ENCODE results near the gene NIPBL.
"Not testable (repeated sequence)": the region's sequence is repeated elsewhere in the genome, so short reads cannot be mapped to it uniquely, and the experiment has no call there.

NIPBL gene

DNA sequence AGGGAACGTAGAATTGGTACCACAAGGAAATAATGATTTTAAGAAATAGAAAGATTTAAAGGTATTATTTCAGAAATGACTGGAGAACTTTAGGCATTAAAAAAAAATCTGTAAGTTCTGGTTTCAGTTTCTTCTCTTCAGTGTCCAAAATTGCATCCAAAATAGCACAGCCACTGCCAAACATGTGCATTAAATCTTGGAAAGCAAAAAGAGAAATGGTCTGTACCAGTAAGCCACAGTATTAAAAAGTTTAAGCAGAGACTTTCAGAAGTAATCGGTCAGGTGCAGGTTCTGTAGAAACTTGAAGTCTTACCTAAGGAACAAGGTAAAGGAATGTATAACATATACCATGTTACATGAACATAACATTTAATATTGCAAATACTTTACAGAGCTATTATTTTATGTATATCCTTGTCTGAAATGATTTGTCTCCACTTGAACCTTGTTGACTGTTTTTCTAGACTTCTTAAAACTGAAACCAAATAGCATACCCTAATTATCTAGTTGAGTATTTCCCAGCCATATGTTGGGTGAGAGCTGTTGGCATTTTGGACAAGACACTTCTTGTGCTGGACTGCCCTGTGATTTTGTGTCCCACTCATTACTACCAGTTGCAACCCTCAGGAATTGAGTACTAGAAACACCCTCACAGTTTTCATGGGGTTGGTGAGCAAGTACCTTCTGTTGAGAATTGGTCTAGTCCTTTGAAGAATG, 32.1 kb downstream of the NIPBL start:
- peak; percentile 62 for DNase-seq

DNA sequence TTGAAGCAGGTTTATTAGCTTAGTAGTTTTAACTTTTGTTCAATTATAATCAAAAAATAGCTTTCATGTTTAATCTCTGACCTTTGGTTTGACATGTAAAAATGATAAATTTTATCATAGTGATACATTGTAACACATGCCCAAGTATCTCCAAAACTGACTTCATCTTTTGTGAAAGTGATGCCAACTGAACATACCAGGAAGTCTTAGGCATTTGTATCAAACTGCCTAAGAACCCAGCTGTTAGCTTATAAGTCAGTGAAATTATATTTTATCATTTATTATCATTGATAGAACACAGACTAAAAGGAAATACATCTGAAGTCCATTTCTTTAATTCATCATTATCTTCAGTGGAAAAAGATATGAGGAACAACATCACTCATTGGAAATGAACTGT, 39.1 kb downstream of the NIPBL start:
- DNase-seq: no peak

DNA sequence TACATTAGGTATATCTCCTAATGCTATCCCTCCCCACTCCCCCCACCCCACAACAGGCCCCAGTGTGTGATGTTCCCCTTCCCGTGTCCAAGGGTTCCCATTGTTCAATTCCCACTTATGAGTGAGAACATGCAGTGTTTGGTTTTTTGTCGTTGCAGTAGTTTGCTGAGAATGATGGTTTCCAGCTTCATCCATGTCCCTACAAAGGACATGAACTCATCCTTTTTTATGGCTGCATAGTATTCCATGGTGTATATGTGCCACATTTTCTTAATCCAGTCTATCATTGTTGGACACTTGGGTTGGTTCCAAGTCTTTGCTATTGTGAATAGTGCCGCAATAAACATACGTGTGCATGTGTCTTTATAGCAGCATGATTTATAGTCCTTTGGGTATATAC, 40.0 kb downstream of the NIPBL start:
- not testable (repeated sequence) for DNase-seq

DNA sequence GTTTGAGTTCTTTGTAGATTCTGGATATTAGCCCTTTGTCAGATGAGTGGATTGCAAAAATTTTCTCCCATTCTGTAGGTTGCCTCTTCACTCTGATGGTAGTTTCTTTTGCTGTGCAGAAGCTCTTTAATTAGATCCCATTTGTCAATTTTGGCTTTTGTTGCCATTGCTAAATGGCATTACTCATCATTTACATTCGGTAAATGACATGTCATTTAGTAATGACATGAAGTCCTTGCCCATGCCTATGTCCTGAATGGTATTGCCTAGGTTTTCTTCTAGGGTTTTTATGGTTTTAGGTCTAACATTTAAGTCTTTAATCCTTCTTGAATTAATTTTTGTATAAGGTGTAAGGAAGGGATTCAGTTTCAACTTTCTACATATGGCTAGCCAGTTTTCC, 40.8 kb downstream of the NIPBL start:
- DNase-seq: not testable (repeated sequence)

DNA sequence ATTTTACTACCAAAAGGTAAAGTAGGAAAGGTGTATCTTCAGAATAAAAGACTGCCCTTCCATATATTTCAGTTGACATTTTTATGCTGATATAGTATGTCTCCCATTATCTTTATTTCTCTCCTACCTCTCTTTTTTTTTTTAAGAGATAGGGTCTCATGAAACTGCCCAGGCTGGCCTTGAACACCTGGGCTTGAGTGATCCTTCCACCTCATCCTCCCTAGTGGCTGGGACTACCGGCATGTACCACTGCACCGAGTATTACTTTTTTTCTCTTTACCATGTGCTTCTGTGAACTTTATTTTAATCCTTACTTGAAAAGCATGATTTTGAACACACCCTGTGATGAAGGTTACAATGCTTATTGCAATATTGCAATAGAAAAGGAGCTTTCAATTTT, 42.7 kb downstream of the NIPBL start:
- DNase-seq: no peak

DNA sequence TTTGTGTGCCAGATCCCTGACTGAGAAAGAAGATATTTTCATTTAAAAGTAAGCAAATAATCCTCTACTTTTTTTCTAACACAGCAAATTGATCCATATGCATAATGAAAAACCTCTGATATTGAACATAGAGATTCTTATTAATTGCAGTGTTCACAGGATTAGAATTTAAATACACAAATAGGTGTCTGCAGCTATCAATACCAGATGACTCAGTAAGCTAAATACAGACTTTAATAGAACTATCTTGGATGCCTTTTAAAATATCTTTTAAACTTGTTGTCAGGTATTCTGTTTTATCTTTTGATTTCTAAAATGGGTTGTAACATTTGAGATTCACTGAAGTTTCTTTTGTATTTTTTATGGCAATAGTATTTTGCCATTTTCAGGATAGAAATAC, 43.1 kb downstream of the NIPBL start:
- no peak for DNase-seq

GRCh38 chr5:36928947-36929346, 52.4 kb downstream of the NIPBL start:
- DNase-seq: no peak

- DNase-seq: no peak
Observed at GRCh38 chr5:36929438-36929837, 52.9 kb downstream of the NIPBL start.

GRCh38 chr5:36932056-36932455, 55.5 kb downstream of the NIPBL start:
- DNase-seq: no peak

GRCh38 chr5:36932699-36933098, 56.1 kb downstream of the NIPBL start:
- DNase-seq: no peak

DNA sequence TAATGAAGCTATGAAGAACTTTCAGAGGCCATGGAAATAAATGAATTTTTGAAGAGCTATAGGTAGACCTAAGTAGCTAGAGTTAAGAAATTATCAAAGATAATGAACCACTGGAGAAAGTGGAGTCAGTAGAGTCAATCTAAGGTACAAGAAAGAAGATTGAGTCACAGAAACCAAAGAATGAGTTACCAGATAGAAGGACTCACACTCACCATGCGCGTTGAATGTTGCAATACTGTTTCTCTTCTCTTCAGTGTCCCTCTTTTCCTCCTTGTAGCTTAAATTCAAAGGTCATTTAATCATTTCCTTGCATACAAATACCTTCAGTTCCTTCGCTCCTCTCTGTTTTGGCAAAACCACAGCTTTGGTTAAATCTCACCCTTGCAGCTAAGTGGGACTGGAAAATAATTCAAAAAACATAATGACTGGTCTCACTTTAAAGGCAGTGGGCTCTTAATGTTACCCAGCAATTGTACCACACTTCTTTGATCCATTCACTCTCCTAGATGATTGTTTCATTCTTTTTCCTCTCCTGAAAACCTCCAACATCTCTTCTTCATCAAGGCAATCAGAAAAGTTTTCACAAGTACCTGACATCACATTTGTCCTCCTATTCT, 58.3 kb downstream of the NIPBL start:
- no peak for DNase-seq

DNA sequence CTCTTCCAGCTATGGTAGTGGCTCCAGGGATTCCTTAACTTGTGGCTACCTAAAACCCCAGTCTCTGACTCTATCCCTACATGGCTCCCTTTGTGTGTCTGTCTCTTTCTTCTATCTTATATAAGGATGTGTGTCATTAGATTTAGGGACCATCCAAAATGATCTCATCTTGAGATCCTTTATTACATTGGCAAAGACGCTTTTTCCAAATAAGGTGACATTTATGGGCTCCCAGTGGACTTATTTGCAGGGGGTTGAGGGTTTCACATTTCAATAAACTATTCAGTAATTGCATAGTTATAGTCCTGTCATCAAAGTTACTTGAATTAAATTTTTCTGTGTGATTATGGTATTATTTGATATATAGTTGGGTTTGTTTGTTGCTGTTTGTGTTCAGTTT, 59.2 kb downstream of the NIPBL start:
- DNase-seq: no peak

- DNase-seq: no peak
Observed at GRCh38 chr5:36936309-36936708, 59.7 kb downstream of the NIPBL start.

DNA sequence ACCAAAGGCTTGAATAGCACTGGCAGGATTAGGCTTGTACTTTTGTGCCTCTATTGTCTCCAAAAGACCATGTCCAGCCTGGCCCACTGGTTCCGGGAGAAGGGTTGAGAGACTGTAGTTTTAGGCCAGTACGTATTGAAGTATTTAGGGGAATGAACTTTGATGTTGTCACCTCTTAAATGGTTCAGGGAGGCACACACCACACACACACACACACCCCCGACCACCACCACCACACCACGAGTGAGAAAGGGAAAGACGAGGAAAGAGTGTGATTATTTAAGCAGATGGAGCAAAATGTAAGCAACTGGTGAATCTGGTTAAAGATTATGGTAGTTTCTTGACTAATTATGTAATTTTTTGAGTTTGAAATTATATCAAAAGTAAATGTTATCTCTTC, 61.6 kb downstream of the NIPBL start:
- no peak for DNase-seq

DNA sequence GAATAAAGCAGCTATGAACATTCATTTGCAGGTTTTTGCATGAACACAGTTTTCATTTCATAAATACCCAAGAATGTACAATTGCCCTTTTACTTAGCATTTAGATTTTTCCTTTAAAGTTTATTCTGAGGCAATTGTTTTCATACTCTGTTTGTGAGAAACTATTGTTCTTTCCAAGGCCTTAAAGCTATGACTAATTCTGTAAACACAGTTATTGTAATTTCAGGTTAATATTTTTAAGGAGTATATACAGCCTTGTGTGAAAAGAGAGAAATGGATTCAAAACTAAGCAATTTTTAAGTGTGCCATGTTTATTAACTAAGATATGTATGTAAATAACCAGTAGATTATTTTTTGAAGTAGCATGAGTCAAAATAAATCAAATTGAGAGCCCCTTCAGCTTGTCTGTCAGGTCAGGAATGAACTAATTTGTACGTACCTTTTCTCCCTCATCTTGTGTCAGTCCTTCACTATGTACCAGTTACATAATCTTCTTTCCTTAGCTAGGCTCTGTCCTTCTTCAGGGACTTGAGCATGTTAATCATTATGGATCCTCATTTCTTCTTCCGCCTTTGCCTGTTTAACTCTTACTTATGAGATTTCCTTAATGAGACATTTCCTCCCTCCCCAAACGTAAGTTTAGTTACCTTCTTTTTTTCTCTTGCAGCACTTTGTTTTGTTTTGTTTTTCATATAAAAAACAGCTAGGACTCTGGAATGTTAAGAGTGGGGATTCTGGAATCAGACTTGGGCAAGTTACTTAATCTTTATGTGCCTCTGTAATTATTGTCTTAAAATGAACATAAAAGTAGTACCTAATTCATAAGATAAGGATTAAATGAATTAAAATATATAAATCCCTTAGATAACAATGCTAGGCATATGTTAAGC, 63.6 kb downstream of the NIPBL start:
- DNase-seq: no peak

GRCh38 chr5:36943584-36943983, 67.0 kb downstream of the NIPBL start:
- DNase-seq: no peak

GRCh38 chr5:36944024-36944423, 67.5 kb downstream of the NIPBL start:
- DNase-seq: no peak

DNA sequence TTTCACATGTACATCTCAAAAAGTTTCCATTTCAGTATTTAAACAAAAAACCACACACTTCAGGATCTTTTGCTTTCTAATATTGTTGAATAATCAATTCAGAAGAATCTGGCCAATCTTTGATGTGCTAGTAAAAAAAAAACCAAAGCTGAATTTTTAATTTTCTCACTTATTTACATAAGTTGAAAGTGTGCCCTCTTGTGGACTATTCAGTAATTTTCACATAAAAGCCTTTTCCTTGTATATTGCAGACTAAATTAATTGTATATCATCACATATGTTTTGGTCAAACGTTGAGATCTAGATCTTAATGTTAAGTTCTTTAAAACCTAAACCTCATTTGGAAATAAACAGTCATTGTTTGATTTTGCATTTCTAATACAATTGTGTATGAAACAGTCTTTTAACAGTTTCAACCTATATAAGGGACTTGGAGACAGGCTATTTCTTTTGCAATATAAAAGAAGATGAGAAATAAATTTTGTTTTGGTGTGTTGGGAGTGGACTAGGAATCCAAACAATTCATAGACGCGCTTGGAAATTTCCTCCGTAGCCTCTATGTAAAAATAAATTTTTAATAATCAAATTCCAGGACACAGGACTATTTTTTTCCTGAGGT, 68.1 kb downstream of the NIPBL start:
- peak; percentile 42 for DNase-seq

DNA sequence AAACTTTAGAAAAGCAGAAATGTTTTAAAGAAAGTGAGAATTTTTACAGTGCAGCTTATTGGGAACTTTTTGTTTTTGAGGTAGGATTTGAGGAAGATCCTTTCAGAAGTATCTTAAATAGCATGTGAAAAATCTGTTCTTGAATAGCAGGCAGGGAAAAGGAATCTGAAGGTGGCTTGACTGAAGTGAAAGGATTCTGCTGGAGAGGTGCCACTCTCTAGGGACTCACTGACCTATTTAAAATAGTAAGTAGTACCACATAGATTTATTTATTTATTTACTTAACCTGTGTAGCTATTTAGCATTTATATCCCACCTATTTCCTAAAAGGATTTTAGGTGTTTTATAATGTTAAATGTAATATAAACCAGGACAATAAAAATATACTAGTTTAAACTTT, 69.1 kb downstream of the NIPBL start:
- no peak for DNase-seq

DNA sequence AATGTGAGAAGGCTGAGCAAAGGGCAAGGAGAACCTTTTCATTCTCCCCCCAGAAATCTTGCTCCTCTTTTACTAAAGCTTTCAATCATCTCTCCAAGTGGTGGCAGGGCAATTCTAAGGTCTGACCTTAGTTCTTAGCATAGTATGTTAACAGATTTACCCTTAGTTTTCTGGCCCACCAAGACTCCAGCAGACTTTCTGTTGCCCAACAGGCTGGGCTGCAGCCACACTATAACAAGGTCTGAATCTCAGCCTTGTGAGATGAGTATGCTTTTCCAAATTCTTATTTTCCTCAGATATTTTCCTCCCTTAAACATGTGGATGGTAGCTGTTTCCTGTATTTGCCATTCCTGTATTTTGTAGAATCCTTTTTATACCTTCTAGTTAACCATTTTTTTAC, 69.5 kb downstream of the NIPBL start:
- DNase-seq: no peak

DNA sequence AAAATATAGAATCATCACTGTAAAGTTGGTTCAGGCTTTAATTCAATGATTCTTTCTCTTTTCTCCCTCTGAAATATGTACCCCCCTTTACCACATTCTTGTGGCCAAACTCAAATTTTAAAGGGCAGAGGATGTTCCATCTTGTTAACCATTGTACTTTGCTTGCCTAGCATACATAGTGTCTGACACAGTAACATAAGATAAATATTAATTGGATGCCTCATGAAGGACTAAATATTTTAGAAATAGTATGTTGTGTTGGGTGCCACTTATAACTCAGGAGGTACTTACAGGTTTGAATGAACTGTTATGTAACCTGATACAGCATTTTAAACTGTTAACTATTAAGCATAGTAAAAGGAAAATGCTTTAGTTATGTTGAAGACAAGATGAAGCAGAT, 71.5 kb downstream of the NIPBL start:
- DNase-seq: no peak

DNA sequence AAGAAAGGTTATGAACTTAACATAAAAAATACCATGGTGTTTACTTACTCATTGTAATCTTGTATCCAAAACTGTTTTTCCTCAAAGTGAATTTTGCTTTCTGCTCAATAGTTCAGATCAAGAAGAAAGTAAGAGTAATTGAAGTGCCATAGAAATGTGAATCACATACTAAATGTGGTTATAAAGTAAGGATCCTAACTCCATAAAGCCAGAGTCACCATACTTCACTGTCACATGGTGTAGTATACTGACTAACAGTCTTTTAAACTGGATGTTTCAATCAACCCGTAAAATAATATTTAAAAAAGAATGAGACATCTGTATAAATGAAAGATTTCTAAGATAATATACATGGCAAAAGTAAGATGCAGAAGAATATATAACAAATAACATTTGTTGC, 72.1 kb downstream of the NIPBL start:
- no peak for DNase-seq

- no peak for DNase-seq
Observed at GRCh38 chr5:36949593-36949992, 73.0 kb downstream of the NIPBL start.

Data from NCI-H524 treated with DMSO at 0.1 percent for 48 hours (cell line).